ENCODE measurements around the gene CFAP54.

DNA sequence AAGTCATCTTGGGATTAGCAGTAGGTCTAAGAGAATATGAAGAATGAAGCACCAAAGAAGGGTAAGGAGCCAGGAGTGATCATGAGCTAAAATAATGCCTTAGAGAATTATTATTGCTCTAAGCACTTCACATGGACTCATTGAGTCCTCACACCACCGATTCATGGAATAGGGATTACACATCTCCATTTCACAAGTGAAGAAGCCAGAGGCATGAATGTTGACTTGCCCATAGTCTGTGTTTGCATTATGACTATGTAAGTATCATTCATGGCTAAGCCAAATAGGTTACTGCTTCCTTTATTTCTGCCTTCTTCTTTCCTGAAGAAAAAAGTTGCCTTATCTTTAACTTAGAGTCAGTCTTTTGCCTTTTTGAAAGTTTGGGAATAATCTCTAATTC is 318.4 kb downstream of the CFAP54 start:
- TF ChIP-seq, protein P1, sequence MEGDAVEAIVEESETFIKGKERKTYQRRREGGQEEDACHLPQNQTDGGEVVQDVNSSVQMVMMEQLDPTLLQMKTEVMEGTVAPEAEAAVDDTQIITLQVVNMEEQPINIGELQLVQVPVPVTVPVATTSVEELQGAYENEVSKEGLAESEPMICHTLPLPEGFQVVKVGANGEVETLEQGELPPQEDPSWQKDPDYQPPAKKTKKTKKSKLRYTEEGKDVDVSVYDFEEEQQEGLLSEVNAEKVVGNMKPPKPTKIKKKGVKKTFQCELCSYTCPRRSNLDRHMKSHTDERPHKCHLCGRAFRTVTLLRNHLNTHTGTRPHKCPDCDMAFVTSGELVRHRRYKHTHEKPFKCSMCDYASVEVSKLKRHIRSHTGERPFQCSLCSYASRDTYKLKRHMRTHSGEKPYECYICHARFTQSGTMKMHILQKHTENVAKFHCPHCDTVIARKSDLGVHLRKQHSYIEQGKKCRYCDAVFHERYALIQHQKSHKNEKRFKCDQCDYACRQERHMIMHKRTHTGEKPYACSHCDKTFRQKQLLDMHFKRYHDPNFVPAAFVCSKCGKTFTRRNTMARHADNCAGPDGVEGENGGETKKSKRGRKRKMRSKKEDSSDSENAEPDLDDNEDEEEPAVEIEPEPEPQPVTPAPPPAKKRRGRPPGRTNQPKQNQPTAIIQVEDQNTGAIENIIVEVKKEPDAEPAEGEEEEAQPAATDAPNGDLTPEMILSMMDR (IDR thresholded peaks at IDR 0.05): no peak
- TF ChIP-seq POLR2AphosphoS5 (IDR thresholded peaks at IDR 0.05): no peak
- no peak for TF ChIP-seq POLR2A (IDR thresholded peaks at IDR 0.05)
- no peak for TF ChIP-seq EP300 (IDR thresholded peaks at IDR 0.05)
